Gastroesophageal sphincter (tissue), 4 donors: ENCODE data around the gene PLEKHG4B. TPM values are rescaled to one million over a fixed set of nuclear protein-coding genes. Genes with fewer than 3 reads are reported as not detected.

Source experiments
- ATAC-seq: fragments of 150-250 bp; one replicate; pipeline ENCODE4 v1.9.1; 2016; ENCODE audit warnings: mild to moderate bottlenecking, moderate library complexity
- H3K27ac ChIP-seq, 4 donors: fragments of 200-600 bp; sonication (generic) in 3 of 4; 1 replicate in 3 of 4; 2 replicates in 1 of 4; pipeline ENCODE4 v1.5.1; 2016 to 2019
- H3K27me3 ChIP-seq: fragments of 200-600 bp; sonication (generic); one replicate; pipeline ENCODE4 v1.5.1; 2019
- H3K36me3 ChIP-seq, 2 donors: fragments of 200-600 bp; sonication (generic); one replicate each; pipeline ENCODE4 v1.5.1; 2019; ENCODE audit warnings: control low read depth in 1 of 2
- H3K4me1 ChIP-seq, 3 donors: fragments of 200-600 bp; sonication (generic); 1 replicate in 2 of 3; 2 replicates in 1 of 3; pipeline ENCODE4 v1.5.1; 2016 to 2019; ENCODE audit warnings: control low read depth in 2 of 3
- H3K4me3 ChIP-seq, 2 donors: fragments of 200-600 bp; sonication (generic); one replicate each; pipeline ENCODE4 v1.5.1; 2019; ENCODE audit warnings: mild to moderate bottlenecking in 1 of 2, moderate library complexity in 1 of 2
- H3K9me3 ChIP-seq, 3 donors: fragments of 200-600 bp; sonication (generic); one replicate each; pipeline ENCODE4 v1.5.1; 2017 to 2019; ENCODE audit warnings: control low read depth in 2 of 3
- CTCF ChIP-seq, 4 experiments: fragments of 200-600 bp in 2 of 4; fragments of 450-650 bp in 2 of 4; sonication (generic) in 1 of 4; IDR thresholded peaks; one replicate each; pipeline ENCODE4 v1.5.1; 2017 to 2019; ENCODE audit warnings: antibody characterized with exemption in 4 of 4, mild to moderate bottlenecking in 2 of 4, moderate library complexity in 2 of 4
- EP300 ChIP-seq: sonication (generic); formaldehyde crosslinking; IDR thresholded peaks from one replicate; pipeline ENCODE4 v1.6.1; 2017; ENCODE audit warnings: antibody characterized with exemption, mild to moderate bottlenecking
- POLR2A ChIP-seq, 2 donors: fragments of 450-650 bp; IDR thresholded peaks; one replicate each; pipeline ENCODE4 v1.6.1; 2017; ENCODE audit warnings: antibody characterized with exemption in 2 of 2, mild to moderate bottlenecking in 2 of 2, moderate library complexity in 1 of 2
- POLR2AphosphoS5 ChIP-seq: sonication (generic); formaldehyde crosslinking; IDR thresholded peaks from one replicate; pipeline ENCODE4 v1.6.1; 2017; ENCODE audit warnings: antibody characterized with exemption
- WGBS, 2 donors: methylation state at CpG; one replicate each; pipeline ENCODE4 v1.1.5; 2018; ENCODE audit warnings: low coverage in 1 of 2; 5-methylcytosine and 5-hydroxymethylcytosine counted together
- total RNA-seq, 4 donors: library from RNA; depleted of rRNA; stranded (reverse); fragments of >200 nt; gene quantifications; one replicate each; pipeline ENCODE4 v1.1.0, GENCODE V29; 2016

PLEKHG4B gene
- total RNA-seq, 4 donors from 2014 or later = under 0.01 to 0.66 (median 0.15) TPM; not detected in 1

GRCh38 chr5:172421-172820 is 80.5 kb downstream of the PLEKHG4B start:
- WGBS, 2 donors = 60 to 80% methylated on average over 1 to 8 of the region's 13 CpGs
- no peak overlapping the region for H3K27ac ChIP-seq
- no peak overlapping the region for H3K4me3 ChIP-seq
- no peaks in the 10 kb centered on the region for H3K36me3 ChIP-seq
- TF ChIP-seq EP300 = no peak
- TF ChIP-seq POLR2A (IDR thresholded peaks at IDR 0.05) = no peak
- TF ChIP-seq CTCF (IDR thresholded peaks at IDR 0.05) = no peak
- TF ChIP-seq POLR2AphosphoS5 = no peak
- H3K9me3 ChIP-seq = no peaks in the 10 kb centered on the region
- peaks cover 9% of the 10 kb centered on the region for H3K27me3 ChIP-seq
- peaks cover 0 to 10% (median 0%) of the 10 kb centered on the region in 3 donors for H3K4me1 ChIP-seq
- no peak for ATAC-seq

GRCh38 chr5:172841-173251 is 80.9 kb downstream of the PLEKHG4B start:
- Histone ChIP-seq H3K36me3 (no peaks in the 10 kb centered on the region), H3K27ac (no peak overlapping the region), H3K4me3 (no peak overlapping the region), H3K9me3 (no peaks in the 10 kb centered on the region), H3K4me1 (peaks cover 0 to 10% (median 0%) of the 10 kb centered on the region in 3 donors), H3K27me3 (peaks cover 9% of the 10 kb centered on the region)
- WGBS, 2 donors = 60 to 72% methylated on average over 1 to 5 of the region's 17 CpGs
- no peak for ATAC-seq
- TF ChIP-seq POLR2AphosphoS5 (no peak), EP300 (no peak), CTCF (IDR thresholded peaks at IDR 0.05) (no peak), POLR2A (IDR thresholded peaks at IDR 0.05) (no peak)

GRCh38 chr5:173392-174290 is 81.7 kb downstream of the PLEKHG4B start:
- no peak for ATAC-seq
- 68% methylated on average over 6 of the region's 22 CpGs; no CpG with 5 or more reads in 1 of the 2 donors for WGBS, 2 donors
- H3K36me3 ChIP-seq = no peaks in the 10 kb centered on the region
- no peak overlapping the region for H3K27ac ChIP-seq
- H3K4me3 ChIP-seq = no peak overlapping the region
- H3K9me3 ChIP-seq = no peaks in the 10 kb centered on the region
- peaks cover 9% of the 10 kb centered on the region for H3K27me3 ChIP-seq
- H3K4me1 ChIP-seq = peaks cover 0 to 6% (median 0%) of the 10 kb centered on the region in 3 donors
- TF ChIP-seq EP300 = no peak
- no peak for TF ChIP-seq CTCF (IDR thresholded peaks at IDR 0.05)
- TF ChIP-seq POLR2AphosphoS5 = no peak
- TF ChIP-seq POLR2A (IDR thresholded peaks at IDR 0.05) = no peak

GRCh38 chr5:174291-174600 is 82.3 kb downstream of the PLEKHG4B start:
- TF ChIP-seq EP300 (no peak), CTCF (IDR thresholded peaks at IDR 0.05) (no peak), POLR2AphosphoS5 (no peak), POLR2A (IDR thresholded peaks at IDR 0.05) (no peak)
- H3K27ac ChIP-seq = no peak overlapping the region
- H3K4me3 ChIP-seq = no peak overlapping the region
- H3K27me3 ChIP-seq = peaks cover 9% of the 10 kb centered on the region
- peaks cover 0 to 6% (median 0%) of the 10 kb centered on the region in 3 donors for H3K4me1 ChIP-seq
- no peaks in the 10 kb centered on the region for H3K36me3 ChIP-seq
- ATAC-seq = no peak
- 72 to 82% methylated on average over 2 of the region's 5 CpGs for WGBS, 2 donors
- no peaks in the 10 kb centered on the region for H3K9me3 ChIP-seq
